Mesothelial cell of epicardium (in vitro differentiated cells): Measurements from ENCODE around the gene CRAMP1. TPM values are rescaled to one million over a fixed set of nuclear protein-coding genes. Genes with fewer than 3 reads are reported as not detected.
A peak's percentile ranks its signal among the peaks of the same experiment; 100 is the strongest.

ENCODE experiments used
- DNase-seq, 2 experiments: peaks; one replicate each; pipeline ENCODE4 v3.0.0; 2021; ENCODE audit warnings: low spot score in 2 of 2; ENCODE audit not compliant: unreplicated experiment in 2 of 2
- H3K27ac Mint-ChIP-seq: 2 replicates; pipeline ENCODE4 v1.8.0; 2021; ENCODE audit warnings: mixed read lengths
- H3K27me3 Mint-ChIP-seq: 2 replicates; pipeline ENCODE4 v1.8.0; 2021; ENCODE audit warnings: low read depth, mixed read lengths
- H3K36me3 Mint-ChIP-seq: 2 replicates; pipeline ENCODE4 v1.8.0; 2021; ENCODE audit warnings: mixed read lengths
- H3K4me1 Mint-ChIP-seq: 2 replicates; pipeline ENCODE4 v1.8.0; 2021; ENCODE audit warnings: mixed read lengths
- H3K4me3 Mint-ChIP-seq: 2 replicates; pipeline ENCODE4 v1.8.0; 2021; ENCODE audit warnings: mild to moderate bottlenecking, moderate library complexity, mixed read lengths
- H3K9me3 Mint-ChIP-seq: 2 replicates; pipeline ENCODE4 v1.8.0; 2021; ENCODE audit warnings: mixed read lengths
- CTCF ChIP-seq: fragments of 200-600 bp; sonication (generic); IDR thresholded peaks from one replicate; pipeline ENCODE4 v1.5.0; 2021; ENCODE audit warnings: antibody characterized with exemption; ENCODE audit not compliant: unreplicated experiment
- total RNA-seq: library from RNA; stranded (reverse); gene quantifications from 3 replicates; pipeline ENCODE4 v1.2.1, GENCODE V29; 2021

Gene CRAMP1
- total RNA-seq, 1 donor from 2014 or later, result 44.8 TPM

GRCh38 chr16:1653023-1653422, 40.9 kb downstream of the CRAMP1 start:
- Mint-ChIP-seq H3K4me1 (no peaks in the 10 kb centered on the region), H3K36me3 (peaks cover 41% of the 10 kb centered on the region), H3K4me3 (no peak overlapping the region), H3K9me3 (peaks cover 4% of the 10 kb centered on the region), H3K27ac (no peak overlapping the region), H3K27me3 (no peaks in the 10 kb centered on the region)
- no peak for TF ChIP-seq CTCF
- DNase-seq, result no peak

GRCh38 chr16:1654505-1655268, 42.5 kb downstream of the CRAMP1 start:
- no peak for TF ChIP-seq CTCF
- Mint-ChIP-seq H3K36me3 (peaks cover 44% of the 10 kb centered on the region), H3K27me3 (no peaks in the 10 kb centered on the region), H3K4me3 (no peak overlapping the region), H3K9me3 (peaks cover 4% of the 10 kb centered on the region), H3K4me1 (no peaks in the 10 kb centered on the region), H3K27ac (peak overlapping the region; percentile 30)
- no peak for DNase-seq

GRCh38 chr16:1655269-1655807, 43.2 kb downstream of the CRAMP1 start:
- Mint-ChIP-seq H3K4me1 (no peaks in the 10 kb centered on the region), H3K4me3 (no peak overlapping the region), H3K9me3 (peaks cover 4% of the 10 kb centered on the region), H3K27ac (no peak overlapping the region), H3K27me3 (no peaks in the 10 kb centered on the region), H3K36me3 (peaks cover 46% of the 10 kb centered on the region)
- no peak for TF ChIP-seq CTCF
- DNase-seq, result no peak

- no peak for DNase-seq
- TF ChIP-seq CTCF, result no peak
- Mint-ChIP-seq H3K36me3 (peaks cover 39% of the 10 kb centered on the region), H3K9me3 (no peaks in the 10 kb centered on the region), H3K4me3 (no peak overlapping the region), H3K27me3 (no peaks in the 10 kb centered on the region), H3K27ac (no peak overlapping the region), H3K4me1 (no peaks in the 10 kb centered on the region)
Measured at GRCh38 chr16:1655909-1656807, 44.0 kb downstream of the CRAMP1 start.

GRCh38 chr16:1656808-1657617, 44.9 kb downstream of the CRAMP1 start:
- Mint-ChIP-seq H3K9me3 (no peaks in the 10 kb centered on the region), H3K27ac (no peak overlapping the region), H3K36me3 (peaks cover 36% of the 10 kb centered on the region), H3K4me3 (no peak overlapping the region), H3K4me1 (no peaks in the 10 kb centered on the region), H3K27me3 (no peaks in the 10 kb centered on the region)
- TF ChIP-seq CTCF, result no peak
- no peak for DNase-seq
